ENCODE data around the gene MAVS.

Gene MAVS

DNA sequence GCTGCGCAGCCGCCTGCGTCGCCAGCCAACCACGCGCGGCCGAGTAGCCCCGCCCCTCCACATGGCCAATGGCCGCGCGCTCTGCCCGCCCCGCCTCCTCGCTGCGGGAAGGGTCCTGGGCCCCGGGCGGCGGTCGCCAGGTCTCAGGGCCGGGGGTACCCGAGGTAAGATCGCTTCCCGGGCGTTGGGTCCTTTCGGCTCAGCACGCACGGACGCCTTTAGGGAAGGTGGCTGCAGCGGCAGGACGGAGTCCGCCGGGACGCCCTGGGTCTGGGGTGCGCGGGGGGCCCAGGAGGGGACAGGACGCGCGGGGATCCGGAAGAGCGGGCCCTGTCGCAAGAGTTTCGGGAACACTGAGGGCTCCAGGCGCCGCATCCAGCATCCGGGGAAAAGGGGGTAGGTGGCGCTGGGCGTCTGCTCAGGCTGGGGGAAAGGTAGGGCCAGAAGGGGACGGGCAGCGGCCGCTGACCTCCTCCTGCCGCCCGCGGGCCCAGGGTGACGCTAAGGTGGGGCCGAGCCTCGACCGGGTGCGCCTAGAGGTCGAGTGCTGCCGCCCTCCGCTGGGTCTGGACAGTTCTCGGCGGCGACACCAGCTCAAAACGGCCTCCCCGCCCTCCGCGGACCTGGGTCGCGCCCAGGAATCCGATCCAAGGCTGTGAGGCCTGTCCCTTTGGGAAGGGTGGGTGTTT, at the start of gene MAVS:
MAVS (plus strand) TSS at position 95 of the 689 bp plus-strand sequence. CDS start 7,791 bp downstream, outside the sequence.
- peak; percentile 42 to 49 for DNase-seq (ENCODE audit: low read depth in 2 of 2)

DNA sequence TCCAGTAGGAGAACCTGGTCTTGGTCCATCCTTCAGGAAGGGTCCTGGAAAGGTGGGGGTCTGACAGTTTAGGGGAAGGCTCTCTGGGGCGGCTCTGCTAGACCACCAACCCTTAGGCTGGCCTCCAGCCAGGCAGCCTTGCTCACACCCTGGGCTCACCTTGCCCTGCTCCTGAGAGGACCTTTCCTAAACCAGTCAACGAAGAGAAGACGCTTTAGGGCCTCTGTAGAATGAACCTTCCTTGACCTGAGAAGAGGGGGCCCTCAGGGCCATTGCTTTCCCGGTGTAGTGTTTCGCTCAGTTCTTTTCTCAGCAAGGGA, 49.4 kb upstream of the MAVS start:
- no peak for DNase-seq (ENCODE audit: low read depth in 2 of 2)

DNA sequence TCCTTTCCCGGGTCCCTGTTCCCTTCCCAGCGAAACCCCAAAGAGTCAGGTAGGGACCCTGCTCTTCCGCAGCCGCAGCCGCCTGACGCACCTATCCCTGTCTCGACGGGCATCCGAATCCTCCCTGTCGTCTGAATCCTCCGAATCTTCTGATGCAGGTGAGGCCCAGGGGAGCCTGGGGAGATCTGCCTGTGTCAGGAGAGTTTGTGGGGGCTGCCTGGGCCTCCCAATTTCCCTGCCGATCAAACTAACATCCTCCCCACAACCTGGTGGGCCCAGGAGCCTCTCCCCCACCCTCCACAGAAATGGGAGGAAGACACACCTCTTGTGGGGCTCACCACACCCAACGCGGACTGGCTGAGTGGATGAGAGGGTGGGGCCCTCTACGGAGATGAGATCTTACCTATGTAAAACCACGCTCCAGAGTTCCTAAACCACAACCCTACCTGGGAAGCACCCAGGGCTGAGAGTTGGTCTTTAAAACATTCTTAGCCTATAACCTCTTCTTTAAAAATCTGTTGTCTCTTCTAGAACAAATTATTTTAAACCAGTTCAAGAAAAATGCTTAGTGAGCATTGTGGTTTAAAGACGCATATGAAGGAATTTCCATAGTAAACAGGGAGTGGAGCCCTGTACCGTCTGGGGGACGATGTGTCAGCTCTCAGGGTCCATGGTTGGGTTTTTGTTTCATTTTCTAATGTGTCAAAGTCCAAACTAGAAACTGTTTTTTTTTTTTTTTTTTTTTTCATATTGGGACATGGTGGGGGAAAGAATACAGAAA, 48.9 kb upstream of the MAVS start:
- DNase-seq (ENCODE audit: low read depth in 2 of 2) = no peak

DNA sequence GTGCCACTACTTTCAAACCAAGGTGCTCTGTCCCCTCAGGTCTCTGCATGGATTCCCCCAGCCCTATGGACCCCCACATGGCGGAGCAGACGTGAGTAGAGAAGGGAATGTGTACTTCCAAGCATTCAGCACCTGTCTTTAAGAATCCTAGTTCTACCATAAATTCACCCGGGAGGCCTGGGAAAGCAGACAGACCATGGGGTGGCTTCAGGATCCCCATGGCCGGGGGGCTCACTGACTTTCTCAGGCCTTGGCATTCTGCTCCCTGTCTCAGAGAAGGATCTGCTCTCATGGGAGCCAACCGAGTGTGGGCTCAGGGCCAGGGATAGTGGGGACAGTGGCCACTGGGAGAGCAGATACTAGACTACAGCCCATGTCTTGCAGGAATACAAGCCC, 48.3 kb upstream of the MAVS start:
- DNase-seq (ENCODE audit: low read depth in 2 of 2) = no peak

DNA sequence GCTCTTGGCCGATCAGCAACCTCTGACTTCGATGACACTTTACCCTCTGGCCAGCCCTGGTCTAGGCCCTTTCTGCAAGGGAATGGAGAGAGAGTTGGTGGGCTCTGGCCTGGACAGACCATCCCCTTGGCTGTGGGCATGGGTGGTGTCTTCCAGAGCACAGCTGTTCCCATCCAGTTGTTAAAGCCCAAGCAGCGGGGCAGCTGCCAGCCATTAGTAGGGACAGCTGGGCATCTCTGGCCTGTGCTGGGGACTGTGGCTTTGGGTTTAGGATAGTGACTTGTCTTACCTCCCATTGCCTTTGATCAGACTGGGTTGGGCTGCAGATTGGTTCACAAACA, 47.8 kb upstream of the MAVS start:
- DNase-seq (ENCODE audit: low read depth in 2 of 2) = no peak

DNA sequence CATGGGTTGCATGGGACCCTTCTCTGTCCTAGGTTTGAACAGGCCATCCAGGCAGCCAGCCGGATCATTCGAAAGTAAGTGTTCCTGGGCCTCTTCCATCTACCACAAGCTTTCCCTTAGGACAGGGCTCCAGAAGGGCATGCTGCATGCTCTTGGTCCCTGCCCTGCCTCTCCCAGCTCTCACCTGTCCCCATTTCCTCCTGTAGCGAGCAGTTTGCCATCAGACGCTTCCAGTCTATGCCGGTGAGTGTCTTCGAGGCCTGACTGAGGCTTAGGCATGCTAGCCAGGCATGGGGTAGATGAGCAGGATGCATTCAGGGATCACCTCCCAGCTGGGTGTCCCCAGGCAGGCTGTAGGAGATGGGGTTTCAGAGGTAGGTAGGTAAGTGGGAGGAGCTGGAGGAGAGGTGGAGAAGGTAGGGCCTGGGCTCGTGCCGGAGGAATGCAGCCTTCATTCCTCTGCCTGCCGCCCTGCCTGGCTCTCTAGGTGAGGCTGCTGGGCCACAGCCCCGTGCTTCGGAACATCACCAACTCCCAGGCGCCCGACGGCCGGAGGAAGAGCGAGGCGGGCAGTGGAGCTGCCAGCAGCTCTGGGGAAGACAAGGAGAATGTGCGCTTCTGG, 46.3 kb upstream of the MAVS start:
- DNase-seq (ENCODE audit: low read depth in 2 of 2) = no peak

DNA sequence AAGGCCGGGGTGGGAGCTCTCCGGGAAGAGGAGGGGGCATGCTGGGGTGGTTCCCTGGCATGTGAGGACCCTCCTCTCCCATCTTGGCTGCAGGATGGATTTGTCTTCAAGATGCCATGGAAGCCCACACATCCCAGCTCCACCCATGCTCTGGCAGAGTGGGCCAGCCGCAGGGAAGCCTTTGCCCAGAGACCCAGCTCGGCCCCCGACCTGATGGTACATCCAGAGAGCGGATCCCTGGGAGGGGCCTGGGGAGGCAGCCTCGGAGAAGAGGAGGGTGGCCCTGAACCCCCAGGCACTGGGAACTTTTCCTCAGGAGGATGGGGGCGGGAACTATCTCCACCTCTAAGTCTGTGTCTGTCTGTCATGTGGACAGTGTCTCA, 45.8 kb upstream of the MAVS start:
- DNase-seq (ENCODE audit: low read depth in 2 of 2) = no peak

DNA sequence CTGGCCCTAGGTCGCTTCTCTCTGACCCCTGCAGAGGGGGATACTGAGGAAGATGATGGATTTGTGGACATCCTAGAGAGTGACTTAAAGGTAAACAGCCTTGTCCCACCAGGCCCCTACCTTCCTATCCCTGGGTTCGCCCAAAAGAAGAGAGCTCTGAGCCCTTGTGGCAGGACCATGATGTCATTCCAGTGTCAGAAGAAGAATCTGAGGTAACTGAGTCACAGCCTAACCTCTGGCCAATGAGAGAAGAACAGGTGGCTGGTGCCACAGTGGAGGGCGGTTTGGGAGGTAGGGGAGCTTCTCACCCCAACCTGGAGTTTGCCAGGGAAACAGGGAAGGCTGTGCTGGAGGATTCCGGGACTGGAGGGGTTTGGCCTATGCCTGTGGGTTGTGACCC, 45.3 kb upstream of the MAVS start:
- DNase-seq (ENCODE audit: low read depth in 2 of 2) = no peak

DNA sequence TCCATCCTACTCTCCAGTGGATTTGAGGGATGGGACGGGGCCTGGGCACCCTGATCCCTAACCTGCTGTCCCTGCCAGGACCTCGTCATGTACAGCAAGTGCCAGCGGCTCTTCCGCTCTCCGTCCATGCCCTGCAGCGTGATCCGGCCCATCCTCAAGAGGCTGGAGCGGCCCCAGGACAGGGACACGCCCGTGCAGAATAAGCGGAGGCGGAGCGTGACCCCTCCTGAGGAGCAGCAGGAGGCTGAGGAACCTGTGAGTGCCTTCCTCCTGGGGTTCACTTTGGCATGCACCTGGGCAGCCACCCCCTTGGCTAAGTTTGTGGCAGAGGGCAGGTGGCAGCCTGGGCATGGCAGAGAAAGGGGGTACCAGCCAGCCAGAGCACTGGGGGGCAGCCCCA, 44.8 kb upstream of the MAVS start:
- no peak for DNase-seq (ENCODE audit: low read depth in 2 of 2)

DNA sequence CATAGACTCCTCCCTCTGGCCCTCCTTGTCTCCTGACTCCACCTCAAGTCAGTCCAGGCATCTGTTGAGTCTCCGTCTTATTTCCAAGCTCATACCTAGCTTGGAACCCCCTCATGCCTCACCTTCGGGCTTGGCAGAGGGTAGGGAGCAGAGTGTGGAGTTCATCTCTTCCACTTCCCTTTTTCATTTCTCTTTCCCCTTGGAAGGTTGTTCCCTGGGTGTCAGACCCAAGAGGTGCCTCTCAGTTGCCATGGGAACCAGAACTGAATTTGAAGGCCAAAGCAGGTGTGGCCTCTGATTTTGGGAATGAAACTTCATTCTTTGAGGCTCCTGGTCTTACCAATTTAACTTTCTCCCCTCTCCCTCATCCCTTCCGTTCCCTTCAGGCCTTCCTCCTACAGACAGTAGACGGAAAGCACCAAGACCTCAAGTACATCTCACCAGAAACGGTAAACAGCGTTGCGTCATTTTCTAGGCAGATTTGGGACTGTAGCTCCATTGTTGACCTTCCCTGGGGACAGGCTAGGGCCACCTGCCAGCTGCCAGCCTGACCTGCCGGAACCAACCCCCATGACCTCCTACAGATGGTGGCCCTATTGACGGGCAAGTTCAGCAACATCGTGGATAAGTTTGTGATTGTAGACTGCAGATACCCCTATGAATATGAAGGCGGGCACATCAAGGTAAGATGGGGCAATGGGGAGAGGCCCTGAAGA, 44.0 kb upstream of the MAVS start:
- no peak for DNase-seq (ENCODE audit: low read depth in 2 of 2)

DNA sequence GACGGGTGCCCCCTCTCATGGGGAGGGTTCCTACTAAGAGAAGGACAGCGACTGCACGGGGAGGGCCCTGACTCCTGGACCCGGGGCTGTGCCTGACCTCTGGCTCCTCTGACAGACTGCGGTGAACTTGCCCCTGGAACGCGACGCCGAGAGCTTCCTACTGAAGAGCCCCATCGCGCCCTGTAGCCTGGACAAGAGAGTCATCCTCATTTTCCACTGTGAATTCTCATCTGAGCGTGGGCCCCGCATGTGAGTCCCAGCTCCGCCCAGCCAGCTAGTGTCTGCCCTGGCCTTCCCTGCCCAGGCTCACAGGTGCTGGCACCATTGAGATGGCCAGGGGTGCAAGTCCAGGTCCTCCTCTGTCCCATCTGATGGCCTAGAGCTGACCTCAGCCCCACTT, 43.3 kb upstream of the MAVS start:
- DNase-seq (ENCODE audit: low read depth in 2 of 2) = no peak

DNA sequence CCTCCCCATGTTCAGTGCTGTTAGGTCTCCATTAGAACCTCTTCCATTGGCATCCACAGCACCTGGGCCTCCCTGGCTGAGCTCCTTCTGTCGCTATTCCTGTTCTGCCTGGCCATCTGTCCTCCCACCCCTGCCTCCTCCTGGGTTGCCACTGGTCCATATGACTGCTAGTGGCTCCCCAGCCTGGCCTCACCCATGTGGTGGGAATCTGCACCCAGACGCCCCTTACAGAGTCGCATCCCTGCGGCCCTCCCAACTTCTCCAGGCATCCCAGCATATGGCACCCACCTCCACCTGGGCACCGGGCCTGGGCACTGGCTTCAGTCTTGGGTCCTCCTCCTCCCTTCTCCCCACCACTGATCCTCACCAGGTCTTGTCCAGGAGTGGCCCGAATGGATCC, 42.8 kb upstream of the MAVS start:
- DNase-seq (ENCODE audit: low read depth in 2 of 2) = no peak

DNA sequence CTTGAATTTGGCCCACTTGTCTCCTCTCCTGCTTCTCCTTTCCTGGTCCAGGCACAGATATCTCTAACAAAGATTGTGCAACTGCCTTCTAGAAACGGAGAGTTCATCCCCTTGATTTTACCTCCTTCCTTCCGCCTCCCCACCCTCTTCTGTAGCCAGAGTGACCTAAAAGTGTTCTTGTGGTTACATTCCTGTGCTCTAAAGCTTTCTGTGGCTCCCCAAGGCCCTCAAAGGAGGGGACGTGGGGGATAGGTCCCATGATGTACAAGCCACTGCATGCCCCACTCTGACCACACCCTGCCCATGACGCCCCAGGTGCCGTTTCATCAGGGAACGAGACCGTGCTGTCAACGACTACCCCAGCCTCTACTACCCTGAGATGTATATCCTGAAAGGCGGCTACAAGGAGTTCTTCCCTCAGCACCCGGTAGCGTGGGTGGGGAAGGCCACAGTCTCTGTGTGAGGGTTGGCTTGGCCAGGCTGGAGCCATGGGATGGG, 42.3 kb upstream of the MAVS start:
- no peak for DNase-seq (ENCODE audit: low read depth in 2 of 2)

DNA sequence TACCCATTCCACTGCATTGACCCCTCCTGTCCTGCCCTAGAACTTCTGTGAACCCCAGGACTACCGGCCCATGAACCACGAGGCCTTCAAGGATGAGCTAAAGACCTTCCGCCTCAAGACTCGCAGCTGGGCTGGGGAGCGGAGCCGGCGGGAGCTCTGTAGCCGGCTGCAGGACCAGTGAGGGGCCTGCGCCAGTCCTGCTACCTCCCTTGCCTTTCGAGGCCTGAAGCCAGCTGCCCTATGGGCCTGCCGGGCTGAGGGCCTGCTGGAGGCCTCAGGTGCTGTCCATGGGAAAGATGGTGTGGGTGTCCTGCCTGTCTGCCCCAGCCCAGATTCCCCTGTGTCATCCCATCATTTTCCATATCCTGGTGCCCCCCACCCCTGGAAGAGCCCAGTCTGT, 41.9 kb upstream of the MAVS start:
- DNase-seq (ENCODE audit: low read depth in 2 of 2) = no peak

DNA sequence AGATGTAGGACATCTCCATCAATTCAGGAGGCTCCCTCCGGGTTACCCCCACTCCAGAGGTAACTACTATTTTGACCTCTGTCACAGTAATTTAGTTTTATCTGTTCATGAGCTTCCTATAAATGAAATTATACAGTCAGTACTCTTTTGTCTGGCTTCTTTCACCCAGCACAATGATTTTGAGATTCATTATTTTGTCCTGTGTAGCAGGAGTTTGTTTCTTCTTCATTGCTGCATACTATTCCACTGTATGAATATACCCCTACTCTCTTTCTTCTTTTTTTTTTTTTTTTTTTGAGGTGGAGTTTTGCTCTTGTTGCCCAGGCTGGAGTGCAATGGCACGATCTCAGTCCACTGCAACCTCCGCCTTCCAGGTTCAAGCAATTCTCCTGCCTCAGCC, 38.1 kb upstream of the MAVS start:
- no peak for DNase-seq (ENCODE audit: low read depth in 2 of 2)

DNA sequence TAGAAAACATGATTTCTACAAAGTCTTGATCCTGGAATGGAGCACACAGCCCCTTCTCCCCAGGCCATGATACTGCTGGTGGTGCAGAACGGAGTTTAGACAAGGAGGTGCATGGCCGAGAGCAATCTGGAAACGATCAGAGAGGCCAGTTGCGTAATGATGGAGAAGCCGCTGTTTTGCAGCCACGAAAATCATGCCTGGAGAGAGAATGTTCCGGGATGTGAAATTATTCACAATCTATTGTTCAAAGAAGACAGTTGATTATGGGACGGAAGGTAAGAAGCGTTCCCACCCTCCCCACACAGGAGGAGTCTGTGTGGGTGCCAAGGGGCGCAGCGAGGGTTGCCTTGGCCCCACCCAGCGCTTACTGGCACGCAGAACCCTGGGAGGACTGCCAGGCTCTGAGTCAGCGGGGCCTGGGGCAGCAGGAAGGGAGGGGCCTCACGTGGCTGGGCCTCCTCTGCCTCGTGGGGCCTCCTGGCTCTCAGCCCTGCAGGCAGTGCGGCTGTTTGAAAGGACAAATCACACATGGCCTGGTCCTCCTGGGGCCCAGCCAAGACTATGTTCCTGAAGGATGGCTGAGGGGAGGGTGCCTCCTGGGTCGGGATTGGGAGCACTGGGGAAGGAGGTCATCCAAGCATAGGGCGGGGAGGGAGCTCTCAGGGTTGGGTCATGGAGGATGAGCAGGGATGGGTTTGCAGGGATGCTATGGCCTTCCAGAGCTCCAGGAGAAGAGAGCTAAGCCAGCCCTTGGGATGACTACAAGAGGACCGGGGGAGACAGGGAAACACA, 35.0 kb upstream of the MAVS start:
- peak; percentile 99 for DNase-seq (ENCODE audit: low read depth in 2 of 2)

DNA sequence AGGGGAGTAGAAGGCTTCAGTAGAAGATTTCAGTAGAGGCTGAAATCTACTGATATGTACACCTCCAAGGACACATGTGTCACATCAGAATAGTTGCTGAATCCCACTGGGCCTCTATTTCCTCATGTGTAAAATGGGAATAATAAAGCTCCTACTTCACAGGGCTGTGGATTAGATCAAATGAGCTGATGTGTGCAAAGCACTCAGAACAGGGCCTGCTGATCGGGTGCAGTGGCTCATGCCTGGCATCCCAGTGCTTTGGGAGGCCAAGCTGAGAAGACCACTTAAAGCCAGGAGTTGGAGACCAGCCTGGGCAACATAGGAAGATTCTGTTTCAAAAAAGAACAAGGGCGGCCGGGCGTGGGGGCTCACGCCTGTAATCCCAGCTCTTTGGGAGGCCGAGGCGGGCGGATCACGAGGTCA, 34.4 kb upstream of the MAVS start:
- DNase-seq (ENCODE audit: low read depth in 2 of 2) = no peak

DNA sequence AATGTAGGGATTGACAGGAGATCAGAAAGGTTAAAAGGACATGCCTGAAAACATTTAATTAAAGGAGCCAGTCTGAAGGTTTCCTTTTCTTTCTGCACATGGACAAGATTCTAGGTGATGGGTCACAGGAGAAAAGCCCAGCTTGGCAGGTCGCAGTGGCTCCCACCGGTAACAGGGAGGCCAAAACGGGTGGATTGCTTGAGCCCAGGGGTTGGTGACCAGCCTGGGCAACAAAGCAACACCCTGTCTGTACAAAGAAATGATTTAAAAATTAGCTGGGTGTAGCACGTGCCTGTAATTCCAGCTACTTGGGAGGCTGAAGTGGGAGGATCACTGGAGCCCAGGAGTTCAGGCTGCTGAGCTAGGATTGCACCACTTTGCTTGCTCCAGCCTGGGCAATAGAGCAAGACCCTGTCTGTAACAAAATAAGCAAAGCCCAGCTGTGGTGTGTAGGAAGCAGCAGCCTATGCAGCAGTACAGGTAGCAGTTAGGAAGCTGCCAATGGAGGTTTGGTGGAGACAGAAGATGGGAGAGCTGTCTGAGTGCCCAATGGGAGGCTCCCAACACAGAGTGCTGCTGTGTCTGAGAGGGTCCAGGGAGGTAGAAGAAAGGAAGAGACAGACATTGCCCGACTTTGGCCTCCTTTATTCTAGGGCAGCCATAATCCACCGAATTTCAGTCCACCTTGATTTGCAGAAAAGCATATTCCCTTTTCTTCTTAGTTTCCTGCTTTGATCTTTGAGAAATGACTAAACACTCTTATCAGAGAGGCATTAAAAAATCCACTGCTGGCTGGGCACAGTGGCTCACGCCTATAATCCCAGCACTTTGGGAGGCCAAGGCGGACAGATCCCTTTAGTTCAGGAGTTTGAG, 33.4 kb upstream of the MAVS start:
- no peak for DNase-seq (ENCODE audit: low read depth in 2 of 2)

DNA sequence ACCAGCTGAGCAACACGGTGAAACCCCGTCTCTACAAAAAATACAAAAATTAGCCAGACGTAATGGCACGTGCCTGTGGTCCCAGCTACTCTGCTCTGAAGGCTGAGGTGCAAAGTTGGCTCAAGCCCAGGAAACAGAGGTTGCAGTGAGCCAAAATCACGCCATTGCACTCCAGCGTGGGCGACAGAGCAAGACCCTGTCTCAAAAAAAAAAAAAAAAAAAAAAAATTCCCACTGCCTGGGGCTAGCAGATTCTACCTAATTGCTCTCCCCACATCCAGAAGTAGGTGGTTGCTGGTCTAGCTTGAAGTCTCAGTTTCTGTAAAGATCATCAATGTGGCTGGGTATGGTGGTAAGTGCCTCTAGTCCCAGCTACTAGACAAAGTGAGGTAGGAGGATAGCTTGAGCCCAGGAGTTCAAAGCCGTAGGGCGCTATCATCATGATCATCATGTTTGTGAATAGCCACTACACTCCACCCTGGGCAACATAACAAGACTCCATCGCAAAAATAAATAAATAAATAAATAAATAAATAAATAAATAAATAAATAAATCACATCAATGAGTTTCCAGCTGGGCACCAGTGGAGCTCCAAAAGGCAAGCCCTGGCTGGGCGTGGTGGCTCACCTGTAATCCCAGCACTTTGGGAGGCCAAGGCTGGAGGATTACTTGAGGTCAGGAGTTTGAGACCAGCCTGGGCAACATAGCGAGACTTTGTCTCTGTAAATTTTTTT, 32.6 kb upstream of the MAVS start:
- no peak for DNase-seq (ENCODE audit: low read depth in 2 of 2)

DNA sequence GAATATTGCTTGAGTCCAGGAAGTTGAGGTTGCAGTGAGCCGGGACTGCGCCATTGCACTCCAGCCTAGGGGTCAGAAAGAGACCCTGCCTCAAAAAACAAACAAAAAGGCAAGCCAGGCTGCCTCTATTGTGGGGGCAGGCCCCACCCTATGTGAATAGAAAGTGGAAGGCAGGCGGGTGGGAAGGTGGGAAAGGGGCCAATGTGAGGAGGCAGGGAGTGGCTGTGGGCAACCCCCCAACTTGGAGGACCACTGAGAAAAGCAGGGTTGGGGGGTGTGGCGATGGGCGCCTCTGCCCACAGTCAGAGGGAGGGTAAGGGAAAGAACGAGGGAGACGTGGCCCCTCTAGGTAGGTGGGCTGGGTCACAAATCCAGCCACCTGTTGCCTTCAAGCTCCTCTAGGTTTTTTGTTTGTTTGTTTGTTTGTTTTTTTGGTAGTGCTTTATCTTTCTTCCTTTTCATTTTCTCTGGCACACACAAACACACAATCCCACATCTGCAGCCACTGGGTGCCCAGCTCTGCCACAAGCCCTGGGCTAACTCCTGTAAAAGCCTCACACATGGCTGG, 31.6 kb upstream of the MAVS start:
- no peak for DNase-seq (ENCODE audit: low read depth in 2 of 2)
